AG04450 (cell line): Measurements from ENCODE around the gene PLPPR4. TPM values are rescaled to one million over a fixed set of nuclear protein-coding genes. Genes with fewer than 3 reads are reported as not detected.

Experiments used
- CTCF ChIA-PET: fragments of 300-600, 350-600 bp; formaldehyde crosslinking; extraction: SDS; loops from one replicate; lab custom pipeline; 2022; ENCODE audit warnings: antibody characterized with exemption, inconsistent platforms; lab: Charles Lee
- POLR2A ChIA-PET: fragments of 350-600 bp; formaldehyde crosslinking; extraction: SDS; loops from one replicate; lab custom pipeline; 2021; ENCODE audit warnings: antibody characterized with exemption, inconsistent platforms; lab: Yijun Ruan, JAX
- DNase-seq: peaks from one replicate; pipeline ENCODE4 v3.0.0-alpha.2; 2011; ENCODE audit warnings: low read depth, low spot score
- H3K27ac ChIP-seq: one replicate; pipeline ENCODE4 v1.5.1; 2012; ENCODE audit warnings: low read depth, low read length, control low read depth
- H3K27me3 ChIP-seq: one replicate; pipeline ENCODE4 v1.6.0; 2012; ENCODE audit warnings: low read length; ENCODE audit not compliant: control insufficient read depth, insufficient read depth
- H3K4me3 ChIP-seq: 2 replicates; pipeline ENCODE4 v1.5.1; 2011; ENCODE audit warnings: mild to moderate bottlenecking, low read depth, low read length, control low read depth
- H3K9me3 ChIP-seq: 2 replicates; pipeline ENCODE4 v1.5.1; 2012; ENCODE audit warnings: low read length; ENCODE audit not compliant: control insufficient read depth, insufficient read depth
- CTCF ChIP-seq: IDR thresholded peaks from 2 replicates; pipeline ENCODE4 v1.5.1; 2011; ENCODE audit warnings: low read depth, low read length, control low read depth, inconsistent platforms
- polyA plus RNA-seq: library from polyadenylated mRNA; depleted of rRNA; stranded (reverse); fragments of >200 nt; gene quantifications from 2 replicates; pipeline ENCODE4 v1.2.3, GENCODE V29; 2011

PLPPR4 gene
- polyA plus RNA-seq, 1 experiment = 5.9 TPM

- ChIA-PET POLR2A (no interaction called here), CTCF (no interaction called here)
- no peak for TF ChIP-seq CTCF
- DNase-seq = no peak
- H3K9me3 ChIP-seq = no peaks in the 10 kb centered on the region
- no peaks in the 10 kb centered on the region for H3K27me3 ChIP-seq
- H3K27ac ChIP-seq = no peak overlapping the region
- peak overlapping the region; percentile 76 for H3K4me3 ChIP-seq
These were observed 832 bp downstream of the PLPPR4 start for GRCh38 chr1:99265124-99265523.

- Histone ChIP-seq H3K4me3 (no peak overlapping the region), H3K9me3 (no peaks in the 10 kb centered on the region), H3K27ac (peak overlapping the region; percentile 86), H3K27me3 (no peaks in the 10 kb centered on the region)
- DNase-seq = peak; percentile 80
- POLR2A ChIA-PET = no interaction called here
- CTCF ChIA-PET = interaction anchor here (0.9 to 1.1 kb wide), 2 partner anchors 22 to 86 kb away, joined by 3 read pairs; no protein-coding TSS in a partner anchor
- TF ChIP-seq CTCF = no peak
These were observed 2.4 kb downstream of the PLPPR4 start for GRCh38 chr1:99266726-99267125.

- H3K27me3 ChIP-seq = no peaks in the 10 kb centered on the region
- POLR2A ChIA-PET = no interaction called here
- no peaks in the 10 kb centered on the region for H3K9me3 ChIP-seq
- H3K4me3 ChIP-seq = no peak overlapping the region
- no peak overlapping the region for H3K27ac ChIP-seq
- no peak for DNase-seq
- CTCF ChIA-PET = no interaction called here
- TF ChIP-seq CTCF = no peak
These were observed 3.7 kb downstream of the PLPPR4 start for GRCh38 chr1:99268021-99268420.

GRCh38 chr1:99269321-99269720, 5.0 kb downstream of the PLPPR4 start:
- CTCF ChIA-PET = no interaction called here
- H3K27me3 ChIP-seq = no peaks in the 10 kb centered on the region
- POLR2A ChIA-PET = no interaction called here
- no peak overlapping the region for H3K4me3 ChIP-seq
- H3K27ac ChIP-seq = no peak overlapping the region
- TF ChIP-seq CTCF = no peak
- no peaks in the 10 kb centered on the region for H3K9me3 ChIP-seq
- DNase-seq = no peak

GRCh38 chr1:99270646-99271045, 6.4 kb downstream of the PLPPR4 start:
- no peak for TF ChIP-seq CTCF
- no peak for DNase-seq
- Histone ChIP-seq H3K4me3 (no peak overlapping the region), H3K27me3 (no peaks in the 10 kb centered on the region), H3K9me3 (no peaks in the 10 kb centered on the region), H3K27ac (no peak overlapping the region)
- ChIA-PET CTCF (interaction anchor here (0.5 kb wide), 1 partner anchor 229 kb away, joined by 4 read pairs; no protein-coding TSS in a partner anchor), POLR2A (no interaction called here)
